GM19467 (cell line): ENCODE results near the gene NRSN2.

Experiments
- ATAC-seq: cut with Tn5 transposase; IDR thresholded peaks from one replicate; pipeline ENCODE4 v1.9.1; 2021; ENCODE audit warnings: mild to moderate bottlenecking, moderate library complexity; ENCODE audit not compliant: unreplicated experiment

Gene NRSN2

GRCh38 chr20:346640-347316 lies at the start of gene NRSN2:
Gene NRSN2 (plus strand): TSS chr20:347111. CDS start chr20:349644, 2,533 bp downstream.
- ATAC-seq, result no peak

GRCh38 chr20:297925-298775 lies 48.8 kb upstream of the NRSN2 start:
- peak; percentile 28 for ATAC-seq

- no peak for ATAC-seq
Observed at GRCh38 chr20:298776-299391, 48.0 kb upstream of the NRSN2 start.

DNA sequence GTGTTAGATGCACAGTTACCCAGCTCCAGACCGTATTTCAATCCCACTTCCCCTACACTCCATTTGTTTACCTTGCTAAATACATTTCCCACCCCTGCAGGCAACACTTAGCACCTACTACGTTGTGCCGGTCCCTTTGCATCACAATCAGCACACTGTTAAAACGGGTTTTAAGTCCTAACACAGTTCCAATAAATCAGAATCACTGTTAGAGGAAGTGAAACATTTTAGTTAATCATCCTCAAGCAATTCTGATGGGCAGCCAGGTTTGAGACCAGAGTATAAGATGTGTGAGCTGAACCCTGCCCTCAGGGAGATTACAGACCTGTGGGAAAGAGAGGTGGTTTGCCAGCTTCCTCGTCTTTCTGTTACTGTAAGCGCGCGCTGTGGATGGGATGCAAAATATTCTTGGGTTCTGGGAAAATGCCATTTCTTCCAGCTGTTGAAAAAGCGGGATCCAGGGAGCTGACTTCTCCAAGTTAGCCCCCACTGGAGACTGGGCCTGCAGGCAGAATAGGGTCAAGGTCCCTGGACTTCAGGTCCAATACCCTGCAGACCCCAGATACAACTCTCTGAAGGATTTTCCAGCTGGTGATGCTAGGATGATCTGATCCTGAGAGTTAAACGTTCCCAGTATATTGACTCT lies 46.4 kb upstream of the NRSN2 start:
- ATAC-seq, result no peak

DNA sequence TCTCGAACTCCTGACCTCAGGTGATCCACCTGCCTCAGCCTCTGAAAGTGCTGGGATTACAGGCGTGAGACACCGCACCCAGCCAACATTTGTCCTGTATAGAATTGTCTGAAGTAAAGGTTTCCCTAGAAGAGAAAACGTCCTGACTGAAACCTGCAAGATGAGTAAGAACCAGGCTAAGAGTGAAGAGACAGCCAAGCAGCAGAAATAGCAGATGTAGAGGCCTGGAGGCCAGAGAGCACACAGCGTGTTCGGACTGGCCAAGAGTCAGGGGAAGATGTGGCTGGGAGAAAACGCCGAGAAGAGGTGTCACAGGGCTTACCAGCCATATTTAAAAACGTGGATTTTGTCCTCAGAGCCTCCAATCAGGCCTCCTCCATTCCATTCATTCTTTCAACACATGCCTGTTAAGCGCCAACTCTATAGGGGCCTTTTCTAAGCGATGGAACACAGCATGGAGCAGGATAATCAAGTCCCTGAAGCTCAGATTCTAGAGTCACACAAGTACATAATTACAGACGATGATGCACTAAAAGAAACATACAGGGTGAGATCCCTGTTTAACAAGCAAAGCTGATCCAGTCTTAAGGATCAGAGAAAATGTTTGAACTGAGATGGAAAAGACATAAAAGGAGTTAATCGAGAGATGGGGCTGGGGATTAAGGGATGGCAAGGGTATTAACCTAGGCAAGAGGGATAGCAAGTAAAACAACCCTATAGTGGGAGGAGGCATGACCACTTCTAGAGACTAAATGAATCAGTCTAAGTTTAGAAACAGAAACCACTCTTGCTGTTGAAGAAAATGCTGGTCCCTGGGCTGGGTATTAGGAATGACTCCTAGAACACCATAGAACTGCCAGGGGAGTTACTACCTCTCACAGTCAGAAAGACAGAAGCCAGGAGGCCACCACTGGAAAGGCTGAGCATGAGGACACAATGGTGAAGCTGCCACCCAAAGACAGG lies 44.7 kb upstream of the NRSN2 start:
- ATAC-seq, result no peak

DNA sequence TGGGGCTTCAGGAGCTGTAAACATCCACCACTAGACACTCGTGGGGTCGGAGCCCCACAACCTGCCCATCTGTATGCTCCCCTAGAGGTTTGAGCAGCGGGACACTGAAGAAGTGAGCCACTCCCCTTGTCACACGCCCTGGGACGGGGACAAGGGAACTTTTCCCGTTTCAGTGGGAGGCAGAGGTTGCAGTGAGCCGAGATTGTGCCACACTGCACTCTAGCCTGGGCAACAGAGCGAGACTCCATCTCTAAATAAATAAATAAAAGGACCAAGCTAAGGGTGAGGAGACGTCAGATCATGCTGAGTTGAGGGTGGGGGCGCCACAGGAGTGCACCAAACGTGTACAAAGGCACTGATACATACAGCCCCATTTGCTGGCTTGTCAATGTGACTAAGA lies 41.2 kb upstream of the NRSN2 start:
- ATAC-seq, result no peak

- no peak for ATAC-seq
Observed at GRCh38 chr20:308427-309038, 38.4 kb upstream of the NRSN2 start.

GRCh38 chr20:309306-309840 lies 37.5 kb upstream of the NRSN2 start:
- ATAC-seq, result no peak

GRCh38 chr20:309841-310644 lies 36.9 kb upstream of the NRSN2 start:
- peak; percentile 97 for ATAC-seq

- no peak for ATAC-seq
Observed at GRCh38 chr20:310645-311044, 36.3 kb upstream of the NRSN2 start.

DNA sequence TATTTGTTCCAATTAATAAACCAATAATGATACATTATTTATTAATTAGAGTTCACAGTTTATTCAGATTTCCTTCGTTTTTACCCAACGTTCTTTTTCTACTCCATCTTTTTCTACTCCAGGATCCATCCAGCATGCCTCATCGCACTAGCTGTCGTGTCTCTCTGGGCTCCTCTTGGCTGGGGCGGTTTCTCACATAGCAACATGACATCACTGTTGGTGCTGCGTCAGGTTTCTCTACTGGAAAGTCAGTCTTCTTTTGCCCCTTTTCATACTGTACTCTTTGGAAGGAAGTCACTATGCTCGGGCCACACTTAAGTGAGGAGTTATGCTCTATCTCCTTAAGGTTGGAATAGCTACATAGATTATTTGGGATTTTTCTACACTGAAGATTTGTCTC lies 35.3 kb upstream of the NRSN2 start:
- no peak for ATAC-seq

GRCh38 chr20:312067-312466 lies 34.8 kb upstream of the NRSN2 start:
- no peak for ATAC-seq

- no peak for ATAC-seq
Observed at GRCh38 chr20:312866-313265, 34.0 kb upstream of the NRSN2 start.

DNA sequence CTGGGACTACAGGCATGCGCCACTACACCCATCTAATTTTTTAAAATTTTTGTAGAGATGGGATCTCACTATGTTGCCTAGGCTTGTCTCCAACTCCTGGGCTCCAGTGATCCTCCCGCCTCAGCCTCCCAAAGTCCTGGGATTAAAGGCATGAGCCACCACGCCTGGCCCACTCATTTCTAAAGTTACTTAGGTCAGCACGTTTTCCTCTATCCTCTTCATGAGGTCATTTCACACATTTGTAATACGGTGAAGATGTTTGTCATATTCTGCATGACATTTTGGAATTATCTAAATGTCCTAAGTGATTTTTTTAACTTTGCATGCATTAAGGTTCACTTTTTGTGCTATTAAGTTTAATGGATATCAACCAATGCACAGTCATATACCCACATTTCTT lies 33.5 kb upstream of the NRSN2 start:
- ATAC-seq, result no peak

- no peak for ATAC-seq
Observed at GRCh38 chr20:313948-314347, 33.0 kb upstream of the NRSN2 start.

DNA sequence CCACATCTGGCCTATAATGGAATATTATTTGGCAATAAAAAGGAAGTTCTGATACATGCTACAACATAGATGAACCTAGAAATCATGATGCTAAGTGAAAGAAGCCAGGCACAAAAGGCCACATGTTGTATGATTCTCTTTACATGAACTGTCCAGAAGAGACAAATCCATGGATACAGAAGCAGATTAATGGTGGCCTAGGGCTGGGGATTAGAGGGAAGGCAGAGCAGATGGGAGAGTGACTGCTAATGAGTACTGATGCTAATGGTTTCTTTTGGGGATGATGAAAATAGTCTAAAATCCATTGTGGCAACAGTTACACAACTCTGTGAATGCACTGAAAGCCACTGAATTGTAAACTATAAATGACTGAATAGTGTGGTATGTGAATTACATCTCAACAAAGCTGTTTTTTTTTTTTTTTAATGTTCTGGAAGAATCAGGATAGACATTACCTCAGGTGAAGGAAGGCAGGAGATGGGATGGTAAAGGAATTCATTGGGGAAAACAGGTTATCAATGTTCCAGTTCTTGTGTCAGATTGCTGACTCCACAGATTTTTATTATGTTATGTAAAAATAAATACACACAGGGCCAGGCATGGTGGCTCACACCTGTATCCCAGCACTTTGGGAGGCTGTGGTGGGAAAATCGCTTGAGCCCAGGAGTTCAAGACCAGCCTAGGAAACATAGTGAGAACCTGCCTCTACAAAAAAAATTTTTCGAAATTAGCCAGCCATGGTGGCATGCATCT lies 30.4 kb upstream of the NRSN2 start:
- ATAC-seq, result no peak

DNA sequence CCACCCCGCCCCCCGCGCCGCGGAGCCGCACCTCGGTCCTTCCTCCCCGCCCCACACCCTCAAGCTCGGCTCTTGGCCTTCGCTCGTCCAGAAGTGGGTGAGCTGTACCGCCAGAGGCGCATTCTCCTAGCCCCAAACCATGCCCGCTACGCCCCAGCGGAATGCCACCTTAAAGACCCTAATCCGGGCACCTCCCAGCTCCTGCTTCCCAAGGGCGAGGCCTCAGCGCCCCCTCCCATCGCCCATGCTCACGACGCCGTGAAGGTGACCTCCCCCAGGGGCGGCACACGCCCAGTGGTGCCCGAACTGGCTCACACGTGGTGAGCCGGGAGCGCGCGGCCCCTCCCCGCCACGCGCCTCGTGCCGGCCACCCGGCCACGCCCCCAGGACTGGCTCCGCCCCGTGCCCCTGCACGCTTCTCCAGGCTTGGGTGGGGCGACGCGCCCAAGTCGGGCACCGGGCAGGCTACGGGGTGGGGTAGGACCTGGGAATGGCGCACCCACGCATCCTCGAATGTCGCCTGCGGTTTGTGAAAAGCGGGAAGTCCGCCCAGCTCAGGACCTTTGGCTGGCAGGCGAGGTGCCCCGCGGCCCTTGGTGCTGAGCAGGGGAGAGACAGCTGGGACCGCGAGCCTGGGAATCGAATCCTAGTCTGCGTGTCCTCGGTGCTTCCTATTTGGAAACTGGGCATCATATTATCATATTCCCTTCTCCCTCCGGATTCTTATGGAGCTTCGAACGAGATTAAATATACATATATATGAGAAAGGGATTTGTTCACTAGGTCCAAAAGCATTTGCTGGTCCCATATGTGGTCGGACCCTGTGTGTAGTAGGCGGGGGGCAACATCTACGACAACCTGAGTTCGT lies 22.5 kb upstream of the NRSN2 start:
- ATAC-seq, result peak; percentile 44
